OCI-LY3 (cell line): ENCODE results near the gene SWI5.

Source experiments
- CTCF ChIP-seq: fragments of 200-600, 300-600 bp; sonication (generic); IDR thresholded peaks from 2 replicates; pipeline ENCODE4 v1.5.1; 2014; ENCODE audit warnings: antibody characterized with exemption, low read length, low read depth
- EZH2phosphoT487 ChIP-seq: fragments of 200-600 bp; shearing (Covaris generic); IDR thresholded peaks from 2 replicates; pipeline ENCODE4 v1.6.1; 2018; ENCODE audit warnings: antibody characterized with exemption, mixed run types, low read depth

GRCh38 chr9:128253991-128254346 is 22.1 kb upstream of the SWI5 start:
- TF ChIP-seq CTCF: no peak
- no peak for TF ChIP-seq EZH2phosphoT487
